CD14-positive monocyte (primary cell): ENCODE results near the gene RECK. TPM values are rescaled to one million over a fixed set of nuclear protein-coding genes. Genes with fewer than 3 reads are reported as not detected.

Experiments used
- DNase-seq, 3 donors: peaks; one replicate each; pipeline ENCODE4 v3.0.0-alpha.2; 2011 to 2022
- H2AFZ ChIP-seq: 2 replicates; pipeline ENCODE4 v1.6.0; 2012; ENCODE audit warnings: mild to moderate bottlenecking, low read depth, low read length, inconsistent platforms; ENCODE audit not compliant: insufficient read depth, poor library complexity, severe bottlenecking
- H3K27ac ChIP-seq, 2 donors: 1 replicate in 1 of 2; 2 replicates in 1 of 2; pipeline ENCODE4 v1.5.1; 2012 to 2013; ENCODE audit warnings: low read length in 2 of 2, control low read depth in 1 of 2, inconsistent platforms in 1 of 2, low read depth in 1 of 2, mild to moderate bottlenecking in 1 of 2
- H3K27me3 ChIP-seq, 2 donors: one replicate each; pipeline versions ENCODE4 v1.6.0 to v1.6.1; 2011 to 2013; ENCODE audit warnings: low read length in 2 of 2; ENCODE audit not compliant: control insufficient read depth in 2 of 2, insufficient read depth in 2 of 2
- H3K36me3 ChIP-seq, 2 donors: replicated peaks in 1 of 2; 1 replicate in 1 of 2; 2 replicates in 1 of 2; pipeline versions ENCODE4 v1.5.1 to v1.6.1; 2012 to 2013; ENCODE audit warnings: low read length in 2 of 2, control low read depth in 1 of 2, inconsistent platforms in 1 of 2, mild to moderate bottlenecking in 1 of 2; ENCODE audit not compliant: insufficient read depth in 2 of 2, control insufficient read depth in 1 of 2
- H3K4me1 ChIP-seq, 2 donors: 1 replicate in 1 of 2; 2 replicates in 1 of 2; pipeline versions ENCODE4 v1.5.1 to v1.6.1; 2012 to 2013; ENCODE audit warnings: low read length in 2 of 2, control low read depth in 1 of 2, inconsistent platforms in 1 of 2, mild to moderate bottlenecking in 1 of 2, moderate library complexity in 1 of 2; ENCODE audit not compliant: insufficient read depth in 2 of 2, control insufficient read depth in 1 of 2
- H3K4me2 ChIP-seq: replicated peaks from 2 replicates; pipeline ENCODE3; 2012; ENCODE audit warnings: low read length, moderate library complexity, mild to moderate bottlenecking; ENCODE audit not compliant: poor library complexity, severe bottlenecking; ENCODE audit errors: extremely low read depth
- H3K4me3 ChIP-seq, 3 experiments: fragments of 200-600 bp in 1 of 3; sonication (generic) in 1 of 3; replicated peaks in 1 of 3; 1 replicate in 2 of 3; 2 replicates in 1 of 3; pipeline ENCODE4 v1.5.1; 2011 to 2013; ENCODE audit warnings: low read length in 3 of 3, mild to moderate bottlenecking in 3 of 3, control low read depth in 2 of 3, low read depth in 2 of 3, inconsistent platforms in 1 of 3, moderate library complexity in 1 of 3
- H3K79me2 ChIP-seq: 2 replicates; pipeline ENCODE4 v1.6.0; 2012; ENCODE audit warnings: mild to moderate bottlenecking, control low read depth, inconsistent platforms, low read length, moderate library complexity; ENCODE audit not compliant: insufficient read depth
- H3K9ac ChIP-seq: 2 replicates; pipeline ENCODE4 v1.6.0; 2017; ENCODE audit warnings: low read length, mild to moderate bottlenecking; ENCODE audit not compliant: insufficient read depth, poor library complexity, severe bottlenecking
- H3K9me3 ChIP-seq, 2 donors: replicated peaks in 1 of 2; 1 replicate in 1 of 2; 2 replicates in 1 of 2; pipeline versions ENCODE4 v1.5.1 to v1.6.1; 2012 to 2013; ENCODE audit warnings: low read length in 2 of 2, control low read depth in 1 of 2; ENCODE audit not compliant: control insufficient read depth in 1 of 2, insufficient read depth in 1 of 2
- H4K20me1 ChIP-seq: 2 replicates; pipeline ENCODE4 v1.6.0; 2012; ENCODE audit warnings: mild to moderate bottlenecking, low read length, control low read depth, moderate library complexity; ENCODE audit not compliant: insufficient read depth
- H3K27ac Mint-ChIP-seq, 7 donors: one replicate each; pipeline ENCODE4 v1.8.0; 2020; ENCODE audit warnings: mild to moderate bottlenecking in 7 of 7, mixed read lengths in 7 of 7, moderate library complexity in 6 of 7, inconsistent platforms in 2 of 7
- H3K27me3 Mint-ChIP-seq, 3 donors: one replicate each; pipeline ENCODE4 v1.8.0; 2021 to 2022; ENCODE audit warnings: low read depth in 3 of 3, mild to moderate bottlenecking in 3 of 3, mixed read lengths in 3 of 3, moderate library complexity in 3 of 3, inconsistent platforms in 1 of 3
- H3K36me3 Mint-ChIP-seq, 2 donors: one replicate each; pipeline ENCODE4 v1.8.0; 2020; ENCODE audit warnings: mixed read lengths in 2 of 2, inconsistent platforms in 1 of 2, mild to moderate bottlenecking in 1 of 2
- H3K4me1 Mint-ChIP-seq: one replicate; pipeline ENCODE4 v1.8.0; 2020; ENCODE audit warnings: mild to moderate bottlenecking, mixed read lengths
- H3K4me3 Mint-ChIP-seq, 2 donors: one replicate each; pipeline ENCODE4 v1.8.0; 2020; ENCODE audit warnings: mild to moderate bottlenecking in 2 of 2, mixed read lengths in 2 of 2, moderate library complexity in 1 of 2
- H3K9me3 Mint-ChIP-seq, 7 donors: one replicate each; pipeline ENCODE4 v1.8.0; 2020 to 2022; ENCODE audit warnings: mixed read lengths in 7 of 7, mild to moderate bottlenecking in 6 of 7, moderate library complexity in 6 of 7, inconsistent platforms in 2 of 7
- WGBS: methylation state at CpG from one replicate; pipeline ENCODE4 v1.1.5; 2013; ENCODE audit warnings: missing lambda C conversion rate; ENCODE audit not compliant: insufficient coverage; 5-methylcytosine and 5-hydroxymethylcytosine counted together
- intact Hi-C, 2 donors: fragments of 100-400 bp; cut with micrococcal nuclease; formaldehyde crosslinking; loops; one replicate each; pipeline versions ENCODE4 v1.15.0 to v1.15.1; 2023
- polyA plus RNA-seq, 3 donors: library from polyadenylated mRNA; depleted of rRNA in 1 of 3; unstranded in 2 of 3; stranded (reverse) in 1 of 3; fragments of 300-500 nt in 2 of 3; fragments of >200 nt in 1 of 3; fragmentation: Illumina TruSeq in 2 of 3; gene quantifications; 1 replicate in 2 of 3; 2 replicates in 1 of 3; pipeline ENCODE4 v1.2.3, GENCODE V29; 2012 to 2021
- TF ChIP-seq, protein P1 (sequence below): fragments of 200-600 bp; IDR thresholded peaks from one replicate; pipeline ENCODE4 v1.8.0; 2022; ENCODE audit warnings: antibody characterized with exemption, mild to moderate bottlenecking

RECK gene
- polyA plus RNA-seq, 3 donors, result 5.0 to 5.2 (median 5.1) TPM

DNA sequence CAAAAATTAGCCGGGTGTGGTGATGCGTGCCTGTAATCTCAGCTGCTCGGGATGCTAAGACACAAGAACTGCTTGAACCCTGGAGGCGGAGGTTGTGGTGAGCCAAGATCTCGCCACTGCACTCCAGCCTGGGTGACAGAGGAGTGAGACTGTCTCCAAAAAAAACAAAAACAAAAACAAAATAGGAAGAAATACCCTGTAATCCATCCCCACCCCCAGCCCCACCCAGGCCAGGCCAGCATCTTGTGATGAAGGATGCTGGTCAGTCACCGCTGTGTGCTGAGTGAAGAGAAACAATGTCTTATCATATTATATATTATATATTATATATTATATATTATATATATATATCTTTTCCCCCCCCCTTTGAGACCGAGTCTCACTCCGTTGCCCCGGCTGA is 117.0 kb downstream of the RECK start:
- H4K20me1 ChIP-seq, result peaks cover 6% of the 10 kb centered on the region
- H3K27ac Mint-ChIP-seq, result peak overlapping the region; percentile 98 to 100 (median 100)
- no peak overlapping the region for H3K4me2 ChIP-seq
- peak overlapping the region; percentile 97 to 99 for H3K27ac ChIP-seq
- TF ChIP-seq, protein P1, sequence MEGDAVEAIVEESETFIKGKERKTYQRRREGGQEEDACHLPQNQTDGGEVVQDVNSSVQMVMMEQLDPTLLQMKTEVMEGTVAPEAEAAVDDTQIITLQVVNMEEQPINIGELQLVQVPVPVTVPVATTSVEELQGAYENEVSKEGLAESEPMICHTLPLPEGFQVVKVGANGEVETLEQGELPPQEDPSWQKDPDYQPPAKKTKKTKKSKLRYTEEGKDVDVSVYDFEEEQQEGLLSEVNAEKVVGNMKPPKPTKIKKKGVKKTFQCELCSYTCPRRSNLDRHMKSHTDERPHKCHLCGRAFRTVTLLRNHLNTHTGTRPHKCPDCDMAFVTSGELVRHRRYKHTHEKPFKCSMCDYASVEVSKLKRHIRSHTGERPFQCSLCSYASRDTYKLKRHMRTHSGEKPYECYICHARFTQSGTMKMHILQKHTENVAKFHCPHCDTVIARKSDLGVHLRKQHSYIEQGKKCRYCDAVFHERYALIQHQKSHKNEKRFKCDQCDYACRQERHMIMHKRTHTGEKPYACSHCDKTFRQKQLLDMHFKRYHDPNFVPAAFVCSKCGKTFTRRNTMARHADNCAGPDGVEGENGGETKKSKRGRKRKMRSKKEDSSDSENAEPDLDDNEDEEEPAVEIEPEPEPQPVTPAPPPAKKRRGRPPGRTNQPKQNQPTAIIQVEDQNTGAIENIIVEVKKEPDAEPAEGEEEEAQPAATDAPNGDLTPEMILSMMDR, result no peak
- DNase-seq, result no peak
- H3K4me1 Mint-ChIP-seq, result peaks cover 72% of the 10 kb centered on the region
- H3K4me3 Mint-ChIP-seq, result peak overlapping the region in 1 of 2 donors; percentile 76
- peaks cover 56 to 80% of the 10 kb centered on the region in 2 donors for H3K36me3 Mint-ChIP-seq
- H3K36me3 ChIP-seq, result peaks cover 32 to 36% of the 10 kb centered on the region in 2 donors
- H3K4me1 ChIP-seq, result peaks cover 83% of the 10 kb centered on the region in 2 donors
- intact Hi-C loops, result loop anchor here in 1 of 2 donors (5.0 kb wide), 1 partner anchor 51 kb away; no protein-coding TSS in a partner anchor
- H3K4me3 ChIP-seq, result no peak overlapping the region
- peak overlapping the region; percentile 52 for H3K9ac ChIP-seq
- H3K9me3 Mint-ChIP-seq, result peaks cover 0 to 3% (median 0%) of the 10 kb centered on the region in 7 donors
- H3K27me3 ChIP-seq, result no peaks in the 10 kb centered on the region
- WGBS, result no CpG with 5 or more reads among the region's 9 CpGs
- peaks cover 44% of the 10 kb centered on the region for H3K79me2 ChIP-seq
- H2AFZ ChIP-seq, result no peak overlapping the region
- peaks cover 0 to 2% (median 0%) of the 10 kb centered on the region in 3 donors for H3K27me3 Mint-ChIP-seq
- no peaks in the 10 kb centered on the region for H3K9me3 ChIP-seq

DNA sequence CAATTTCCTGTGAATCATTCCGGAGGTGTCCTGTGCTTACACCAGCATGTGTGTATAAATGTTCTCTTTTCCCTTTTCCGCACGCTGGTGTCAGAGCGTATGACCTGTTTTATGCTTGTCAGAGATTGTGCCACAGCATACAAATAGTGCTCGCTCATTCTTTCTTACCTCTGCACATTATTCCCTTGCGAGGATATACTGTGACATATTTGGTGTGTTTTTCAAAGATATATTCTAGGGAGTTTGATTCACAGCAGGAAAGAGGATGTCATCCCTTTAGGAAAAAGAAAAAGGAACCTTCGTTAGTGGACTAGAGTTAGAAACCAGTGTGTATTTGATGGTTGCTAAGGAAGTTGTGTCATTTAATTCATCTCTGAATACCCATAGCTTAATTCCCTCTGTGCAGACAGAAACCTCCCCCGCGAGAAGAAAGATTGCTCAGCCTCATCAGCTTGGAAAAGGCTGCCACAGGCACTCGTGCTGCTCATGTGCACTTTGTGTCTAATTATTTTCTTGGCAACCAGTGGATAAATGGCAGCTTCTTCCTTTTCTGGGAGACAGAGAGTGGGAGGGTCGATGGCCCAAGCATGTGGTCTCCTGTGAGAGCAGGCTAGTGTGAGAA is 117.7 kb downstream of the RECK start:
- Histone ChIP-seq H3K27ac (peak overlapping the region; percentile 97 to 99), H2AFZ (no peak overlapping the region), H3K4me1 (peaks cover 81 to 83% of the 10 kb centered on the region in 2 donors), H3K36me3 (peaks cover 28 to 36% of the 10 kb centered on the region in 2 donors), H3K27me3 (no peaks in the 10 kb centered on the region), H4K20me1 (peaks cover under 1% of the 10 kb centered on the region), H3K9me3 (no peaks in the 10 kb centered on the region), H3K4me2 (peak overlapping the region; percentile 40), H3K4me3 (peak overlapping the region in 1 of 3 experiments; percentile 1), H3K9ac (peak overlapping the region; percentile 52), H3K79me2 (peaks cover 45% of the 10 kb centered on the region)
- DNase-seq, result peak; percentile 83 to 97 (median 88)
- TF ChIP-seq, protein P1, result no peak
- H3K9me3 Mint-ChIP-seq, result peaks cover 0 to 3% (median 0%) of the 10 kb centered on the region in 7 donors
- peak overlapping the region; percentile 92 to 100 (median 99) for H3K27ac Mint-ChIP-seq
- H3K36me3 Mint-ChIP-seq, result peaks cover 59 to 80% of the 10 kb centered on the region in 2 donors
- H3K4me1 Mint-ChIP-seq, result peaks cover 70% of the 10 kb centered on the region
- 0% methylated on average over 2 of the region's 11 CpGs for WGBS
- intact Hi-C loops, result loop anchor here in 1 of 2 donors (5.0 kb wide), 1 partner anchor 52 kb away; no protein-coding TSS in a partner anchor
- H3K27me3 Mint-ChIP-seq, result peaks cover 0 to 2% (median 0%) of the 10 kb centered on the region in 3 donors
- peak overlapping the region; percentile 48 to 76 for H3K4me3 Mint-ChIP-seq
